ENCODE results near the gene SCNN1G. TPM values are rescaled to one million over a fixed set of nuclear protein-coding genes. Genes with fewer than 3 reads are reported as not detected.

Gene SCNN1G
- total and polyA plus RNA-seq, 2 donors (not counting 3 experiments of a cell fraction or from before 2014, with no cell fraction given) = not detected

- FAIRE-seq (no peak), DNase-seq (ENCODE audit: low read depth, low spot score) (no peak)
- no peaks in the 10 kb centered on the region for H3K9me1 ChIP-seq (replicated peaks; ENCODE audit: control insufficient read depth, extremely low read depth, insufficient read depth, low read length)
- H3K4me2 ChIP-seq (ENCODE audit: insufficient read depth, low read length) = no peak overlapping the region
- intact Hi-C loops (cut with micrococcal nuclease) = no loop called here
- H3K9me3 ChIP-seq (replicated peaks; ENCODE audit: control insufficient read depth, insufficient read depth, low read length) = no peaks in the 10 kb centered on the region
- no peak overlapping the region for H3K9ac ChIP-seq (replicated peaks; ENCODE audit: extremely low read depth, insufficient read depth, low read length)
- BruUV-seq (replicated peaks) = no TSS peak
- dilution Hi-C loops (cut with MboI; ENCODE audit: extremely low pct_ligation_motif_present, low sequenced_read_pairs) = no loop called here
- TF ChIP-seq MAX (IDR thresholded peaks at IDR 0.05; ENCODE audit: insufficient read depth, insufficient read length) = no peak
- no peak for TF ChIP-seq POLR2AphosphoS5 (IDR thresholded peaks at IDR 0.05; ENCODE audit: insufficient read depth, low read depth, low read length)
- TF ChIP-seq CTCF (IDR thresholded peaks at IDR 0.05; ENCODE audit: extremely low read depth in 1 of 2, insufficient read depth in 1 of 2, low read depth in 1 of 2, low read length in 2 of 2) = no peak
- no peak for TF ChIP-seq POLR2A (IDR thresholded peaks at IDR 0.05; ENCODE audit: low read depth, low read length)
- no peak for TF ChIP-seq JUN (IDR thresholded peaks at IDR 0.05; ENCODE audit: borderline replicate concordance, insufficient read depth, insufficient read length, low read depth)
- no peak for TF ChIP-seq MYC (IDR thresholded peaks at IDR 0.05; ENCODE audit: low read depth, low read length)
- no peak for TF ChIP-seq FOS (IDR thresholded peaks at IDR 0.05; ENCODE audit: borderline replicate concordance, insufficient read depth, low read length)
- no peak for TF ChIP-seq EZH2 (IDR thresholded peaks at IDR 0.05; ENCODE audit: borderline replicate concordance, low read depth, low read length, severe bottlenecking)
- TF ChIP-seq GATA2 (IDR thresholded peaks at IDR 0.05; ENCODE audit: insufficient read depth, insufficient read length, low read depth, low read length) = no peak
- no peaks in the 10 kb centered on the region for H3K4me1 ChIP-seq (ENCODE audit: control insufficient read depth, extremely low read depth, insufficient read depth, low read length)
- H3K27me3 ChIP-seq (ENCODE audit: control insufficient read depth in 2 of 2, insufficient read depth in 2 of 2, low read length in 2 of 2) = no peaks in the 10 kb centered on the region
- H2AFZ ChIP-seq (ENCODE audit: low read depth, low read length) = no peak overlapping the region
- H3K79me2 ChIP-seq (ENCODE audit: control insufficient read depth, insufficient read depth, low read length) = no peaks in the 10 kb centered on the region
- no peaks in the 10 kb centered on the region for H3K36me3 ChIP-seq (ENCODE audit: control insufficient read depth in 2 of 2, extremely low read depth in 1 of 2, insufficient read depth in 2 of 2, low read length in 2 of 2)
- ChIA-PET POLR2A (no interaction called here), CTCF (interaction anchor here (1.8 kb wide), 1 partner anchor 186 kb away, joined by 3 read pairs; no protein-coding TSS in a partner anchor)
- no peak overlapping the region for H3K4me3 ChIP-seq (replicated peaks in 1 of 3; ENCODE audit: insufficient read depth in 1 of 3, low read depth in 1 of 3, low read length in 3 of 3)
- H4K20me1 ChIP-seq (replicated peaks; ENCODE audit: control insufficient read depth, extremely low read depth, insufficient read depth, low read length) = no peaks in the 10 kb centered on the region
- no peak overlapping the region for H3K27ac ChIP-seq (ENCODE audit: insufficient read depth, low read depth, low read length)
These were observed 67.3 kb downstream of the SCNN1G start for GRCh38 chr16:23249830-23250229.
